Stimulated activated naive CD4-positive, alpha-beta T cell (primary cell): Measurements from ENCODE around the gene SYT7.

Experiments
- DNase-seq, 6 experiments: peaks; one replicate each; lab custom pipeline; 2025; lab: John Stamatoyannopoulos, UW

SYT7 gene

DNA sequence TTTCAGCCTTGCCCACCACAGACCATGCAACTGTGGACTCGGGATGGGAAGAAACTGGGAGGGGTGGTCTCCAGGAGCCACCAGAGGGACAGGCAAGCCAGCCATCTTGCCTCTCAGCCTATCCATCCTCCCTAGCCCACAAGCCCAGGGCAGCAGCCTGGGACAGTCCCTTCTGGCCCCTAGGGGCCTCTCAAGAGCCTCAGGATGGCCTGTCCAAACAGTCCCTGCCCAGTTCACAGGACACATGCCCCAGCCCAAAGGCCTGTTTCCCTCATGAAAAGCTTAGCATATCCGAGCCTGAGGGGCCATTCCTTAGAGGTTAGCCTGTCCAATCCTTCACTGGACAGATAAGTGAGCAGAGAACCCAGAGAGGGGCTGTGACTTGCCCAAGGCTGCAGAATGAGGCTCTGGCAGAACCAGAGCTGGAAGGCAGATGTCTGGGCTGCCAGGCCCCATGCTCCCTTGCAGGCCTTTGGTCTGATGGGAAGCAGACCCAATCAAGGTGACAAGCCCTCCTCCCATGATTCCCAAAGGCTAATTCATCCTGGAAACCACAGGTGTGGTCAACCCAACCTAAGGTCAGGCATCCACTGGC is 44.1 kb downstream of the SYT7 start:
- no peak for DNase-seq

DNA sequence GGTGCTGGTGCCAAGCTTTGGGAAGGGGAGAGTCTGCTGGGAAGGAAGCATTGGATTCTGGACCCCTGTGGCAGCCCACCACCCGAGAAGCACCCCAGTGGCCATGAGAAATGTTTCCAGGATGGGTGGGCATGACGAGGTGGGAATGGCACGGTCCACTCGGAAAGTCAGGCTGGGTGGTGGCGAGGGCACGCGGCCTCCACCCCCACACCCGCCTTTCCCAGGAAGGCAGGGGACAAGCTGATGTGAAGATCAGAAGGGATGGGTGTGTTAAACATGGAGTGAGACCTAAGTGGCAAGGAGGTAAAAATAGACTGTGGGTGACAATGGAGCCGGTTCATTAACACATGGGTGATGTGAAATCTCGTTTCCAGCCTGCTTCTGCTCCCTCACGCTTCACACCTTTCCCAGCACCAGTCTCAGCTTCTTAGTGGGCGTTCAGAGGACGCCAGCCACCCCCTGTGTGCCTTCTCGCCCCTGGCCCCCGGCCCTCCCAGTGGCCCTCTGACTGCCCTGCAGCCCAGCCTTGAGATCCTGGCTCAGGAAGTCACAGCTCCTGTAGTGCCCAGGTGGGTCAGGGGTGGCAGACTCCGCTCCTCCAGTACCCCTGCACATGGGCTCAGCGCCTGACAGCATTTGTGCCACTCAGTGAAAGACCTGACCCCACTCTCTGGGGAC is 44.7 kb downstream of the SYT7 start:
- DNase-seq = no peak

DNA sequence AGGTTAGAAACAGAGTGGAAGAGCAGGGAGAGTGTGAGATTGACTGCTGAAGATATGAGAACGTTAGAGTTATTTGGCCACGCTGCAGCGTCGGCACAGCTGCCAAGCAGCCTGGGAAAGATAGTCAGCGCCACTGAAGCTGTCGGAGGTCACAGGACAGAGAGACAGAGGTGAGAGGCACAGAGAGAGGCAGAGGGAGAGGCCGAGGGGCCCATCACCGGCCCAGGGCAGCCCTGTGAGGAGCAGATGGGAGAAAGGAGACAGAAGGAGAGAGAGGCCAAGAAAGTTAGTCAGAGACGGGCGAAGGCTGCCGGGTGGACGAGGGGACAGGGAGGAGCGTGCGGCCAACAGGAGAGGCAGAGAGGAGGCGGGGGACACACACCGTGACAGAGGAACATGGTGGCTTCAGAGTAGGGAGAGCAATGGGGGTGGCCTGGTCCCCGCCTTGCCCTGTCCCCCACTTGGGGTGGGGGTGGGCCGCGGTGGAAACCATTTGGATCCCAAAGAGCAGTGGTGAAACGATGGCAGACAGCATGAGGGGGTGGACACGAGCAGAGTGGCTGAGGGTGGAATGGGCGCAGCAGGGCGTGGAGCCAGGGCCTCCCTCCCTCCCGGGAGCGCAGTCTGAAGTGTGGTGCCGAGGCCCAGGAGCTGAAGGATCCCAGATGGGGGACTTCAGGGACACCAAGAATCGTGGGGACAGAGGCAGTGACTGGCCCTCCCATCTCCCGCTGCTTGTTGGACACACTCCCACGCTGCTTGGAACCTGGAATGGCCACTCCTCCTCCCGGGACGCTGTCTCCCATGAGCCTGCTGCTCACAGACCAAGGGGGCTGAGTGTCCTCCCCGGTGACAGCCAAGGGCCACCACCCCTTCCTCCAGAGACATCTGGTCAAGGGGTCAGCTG is 45.7 kb downstream of the SYT7 start:
- no peak for DNase-seq

DNA sequence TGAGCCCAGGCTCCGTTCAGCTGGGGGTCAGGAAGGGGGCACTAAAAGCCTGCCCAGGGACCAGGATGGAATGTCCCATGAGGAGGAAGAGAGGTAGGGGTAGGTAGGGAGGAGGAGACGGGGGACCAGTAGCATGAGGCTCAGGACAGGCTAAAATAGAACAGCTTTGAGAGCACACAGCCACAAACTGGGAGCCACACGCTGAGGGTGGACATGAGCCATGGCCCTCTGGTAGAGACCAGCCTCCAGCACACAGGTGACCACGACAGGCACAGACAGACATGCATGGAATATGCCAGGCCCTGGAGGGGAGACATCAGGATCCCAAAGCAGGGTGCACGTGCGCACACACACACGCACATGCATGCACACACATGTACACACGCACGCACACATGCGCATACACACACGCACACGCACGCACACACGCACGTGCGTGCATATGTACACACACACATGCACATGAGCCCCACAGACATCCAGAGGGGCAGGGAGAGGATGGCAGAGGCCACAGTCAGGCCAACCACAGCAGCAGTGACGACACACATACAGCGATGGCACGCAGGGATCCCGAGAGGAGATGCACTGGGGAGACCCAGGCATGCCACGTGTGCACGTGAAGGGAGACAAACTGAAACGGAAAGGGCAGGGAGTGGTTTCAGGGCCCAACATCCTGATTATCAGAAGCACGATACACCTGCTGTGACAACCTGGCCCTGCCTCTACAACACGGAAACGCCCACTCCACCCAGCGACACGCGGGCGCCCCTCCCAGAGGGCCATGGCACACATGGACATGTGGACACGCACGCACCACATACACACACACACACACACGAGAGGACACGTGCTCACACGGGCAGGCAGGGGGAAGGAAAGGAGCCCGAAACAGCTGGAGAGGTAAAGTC is 46.6 kb downstream of the SYT7 start:
- DNase-seq = no peak

DNA sequence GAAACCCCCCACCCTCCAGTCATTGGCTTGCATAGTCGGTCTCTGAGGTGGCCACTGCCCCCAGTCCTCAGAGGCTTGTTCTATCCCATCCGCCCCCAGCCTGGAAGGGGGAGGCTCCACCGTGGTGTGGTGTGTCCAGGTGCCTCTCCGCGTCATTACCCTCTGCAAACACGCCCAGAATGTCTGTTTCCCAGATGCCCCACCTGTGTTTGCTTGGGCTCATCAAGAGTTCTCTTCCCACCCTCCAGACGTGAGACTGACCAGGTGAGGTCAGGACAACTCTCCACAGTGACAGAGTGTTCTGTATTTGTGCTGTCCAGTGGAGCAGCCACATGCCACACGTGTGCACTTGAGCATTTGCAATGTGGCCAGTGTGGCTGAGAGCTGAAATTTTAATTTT is 47.5 kb downstream of the SYT7 start:
- no peak for DNase-seq

DNA sequence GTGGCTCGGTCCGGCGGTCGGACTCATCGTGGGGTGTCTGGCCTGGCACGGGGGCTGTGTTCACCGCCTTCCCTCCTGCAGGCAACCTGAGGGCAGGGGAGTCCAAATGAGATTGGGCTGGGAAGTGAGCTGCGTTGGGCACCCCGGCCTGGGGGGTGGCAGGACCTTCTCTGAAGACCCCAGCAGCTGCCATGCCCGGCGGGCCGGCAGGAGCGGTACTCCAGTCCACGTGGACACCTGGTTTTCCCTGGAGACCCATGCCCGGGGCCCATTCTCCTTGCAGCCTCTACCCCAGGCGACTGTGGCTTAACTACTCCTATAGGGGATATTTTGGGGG is 47.9 kb downstream of the SYT7 start:
- no peak for DNase-seq

DNA sequence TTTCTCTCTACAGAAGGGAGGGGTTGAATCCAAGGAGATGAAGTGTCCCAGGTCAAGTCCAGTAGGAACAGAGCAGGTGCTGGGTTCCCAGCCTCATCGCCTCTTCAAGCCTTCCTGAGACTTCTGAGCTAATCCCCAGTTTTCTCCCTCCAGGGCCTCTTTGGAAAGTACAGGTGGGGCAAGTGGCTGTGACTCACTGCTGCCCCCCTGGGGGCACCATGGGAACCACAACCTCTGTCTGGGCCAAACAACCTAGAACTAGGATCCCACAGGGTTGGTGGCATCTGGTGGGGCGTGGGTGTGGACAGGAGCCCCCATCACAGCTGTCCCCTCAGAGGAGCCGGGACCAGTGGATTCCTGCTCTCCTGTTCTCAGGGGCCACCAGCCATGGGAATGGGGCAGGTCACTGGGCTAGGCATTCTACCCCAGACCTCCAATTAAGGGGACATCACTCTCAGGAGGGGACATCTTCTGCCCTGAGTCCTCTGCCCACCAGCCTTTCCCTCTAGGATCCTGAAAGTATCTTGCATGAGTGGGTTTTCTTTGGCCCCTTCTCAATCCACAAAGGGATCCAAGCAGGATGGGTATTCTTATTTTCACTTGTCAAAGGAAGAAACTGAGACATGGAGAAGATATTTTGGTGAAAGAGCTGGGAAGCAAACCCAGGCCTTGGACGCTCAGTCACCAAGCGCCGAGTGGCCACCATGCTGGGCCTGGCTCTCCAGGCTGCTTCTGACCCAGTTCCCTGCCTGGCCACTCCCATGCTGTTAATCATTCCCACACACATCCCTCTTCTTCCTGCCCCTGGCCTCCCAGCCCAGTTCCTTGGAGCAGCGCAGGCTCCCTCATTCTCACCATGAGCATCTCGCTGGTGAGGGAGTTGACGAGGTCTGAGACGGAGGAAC is 48.5 kb downstream of the SYT7 start:
- peak in 4 of 6 experiments; percentile 11 to 29 (median 22) for DNase-seq

DNA sequence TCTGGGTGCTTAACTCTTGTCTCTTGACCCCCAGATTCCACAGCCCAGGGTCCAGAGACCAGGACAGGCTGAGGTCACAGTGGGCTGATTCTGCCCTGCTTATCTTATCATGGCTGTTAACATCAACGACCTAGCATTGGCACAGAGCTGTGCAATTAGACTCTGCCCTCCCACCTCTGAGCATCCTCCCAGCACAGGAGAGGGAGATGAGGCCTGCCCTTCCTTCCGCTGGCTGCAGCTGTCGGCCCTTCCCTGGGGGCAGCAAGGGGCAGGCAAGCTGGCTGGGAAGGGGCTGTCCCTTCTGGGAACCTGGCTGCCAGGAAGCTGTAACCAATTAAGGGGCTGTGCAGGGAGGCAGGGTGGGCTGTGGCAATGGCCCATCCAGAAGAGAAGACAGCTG is 49.8 kb downstream of the SYT7 start:
- no peak for DNase-seq

DNA sequence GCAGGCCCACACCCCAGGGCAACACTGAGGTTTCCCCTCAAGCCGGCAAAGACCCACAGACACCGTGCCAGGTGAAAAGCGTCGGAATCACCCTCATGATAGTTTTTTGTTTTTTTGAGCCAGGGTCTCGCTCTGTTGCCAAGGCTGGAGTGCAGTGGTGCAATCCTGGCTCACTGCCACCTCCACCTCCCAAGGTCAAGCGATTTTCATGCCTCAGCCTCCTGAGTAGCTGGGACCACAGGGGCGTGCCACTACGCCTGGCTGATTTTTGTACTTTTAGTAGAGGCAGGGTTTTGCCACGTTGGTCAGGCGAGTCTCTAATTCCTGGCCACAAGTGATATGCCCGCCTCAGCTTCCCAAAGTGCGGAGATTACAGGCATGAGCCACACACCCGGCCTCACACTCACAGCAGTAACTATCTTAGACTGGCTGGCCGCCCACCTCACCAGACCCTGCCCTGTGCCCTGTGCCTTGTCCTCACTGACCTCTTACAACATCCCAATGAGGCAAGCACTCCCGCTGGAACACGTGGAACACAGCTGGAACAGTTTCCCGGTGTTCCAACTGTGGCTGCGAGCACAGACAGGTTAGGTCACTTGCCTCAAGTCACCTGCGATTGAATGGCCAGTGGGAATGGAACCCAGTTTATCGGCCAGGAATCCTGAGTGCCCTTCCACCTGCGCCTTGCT is 51.2 kb downstream of the SYT7 start:
- DNase-seq = no peak

DNA sequence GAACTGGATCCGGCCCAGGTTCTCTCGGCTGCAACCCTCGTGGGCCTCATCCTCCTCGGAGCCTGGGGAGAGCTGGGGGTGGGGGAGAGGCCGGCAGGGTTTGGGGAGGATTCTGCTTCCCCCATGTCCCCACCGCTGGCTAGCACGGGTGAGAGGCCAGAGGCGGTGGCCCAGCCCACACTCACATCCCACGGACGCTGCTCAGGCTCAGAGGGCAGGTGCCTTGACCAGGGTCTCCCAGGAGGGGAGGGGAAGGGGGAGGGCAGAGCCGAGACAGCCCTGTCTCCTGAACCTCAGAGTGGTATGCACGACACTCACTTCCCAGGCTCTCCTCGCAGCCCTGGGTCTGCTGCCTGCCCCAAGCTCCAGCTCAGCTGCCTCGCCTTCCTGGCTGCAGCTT is 52.8 kb downstream of the SYT7 start:
- DNase-seq = no peak

DNA sequence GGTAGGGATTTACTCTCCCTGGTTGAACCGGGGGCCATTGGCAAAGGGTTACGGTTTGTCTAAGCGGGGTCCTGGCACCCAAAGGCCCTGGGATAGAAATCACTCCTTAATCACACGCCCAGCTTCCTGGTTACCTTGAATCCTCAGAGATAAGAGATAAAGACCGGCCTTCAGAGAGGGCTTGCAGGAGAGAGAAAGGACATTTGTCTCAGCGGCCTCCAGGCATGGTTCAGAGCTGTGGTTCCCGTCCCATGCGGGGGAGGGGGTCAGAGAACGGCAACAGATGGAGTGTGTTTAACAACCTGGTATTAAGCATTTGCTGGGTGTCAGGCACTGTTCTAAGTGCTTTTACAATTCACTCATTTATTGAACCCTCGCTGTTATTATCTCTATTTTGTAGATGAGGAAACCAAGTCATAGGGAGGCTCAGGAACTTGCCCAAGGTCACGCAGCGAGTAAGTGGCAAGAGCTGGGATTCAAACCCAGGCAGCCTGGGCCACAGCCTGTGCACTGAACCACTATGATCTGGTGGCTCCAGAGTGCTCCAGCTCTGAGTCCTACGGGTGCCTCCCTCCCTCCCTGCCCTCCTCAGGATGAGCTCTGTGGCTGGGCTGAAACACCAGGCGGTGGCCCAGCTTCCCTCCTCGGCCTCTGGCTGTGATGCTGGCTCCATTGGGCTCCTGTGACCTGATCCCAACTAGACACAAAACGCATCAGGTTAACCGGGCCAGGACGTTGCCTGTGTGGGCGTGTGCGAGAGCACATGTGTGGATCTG is 53.7 kb downstream of the SYT7 start:
- DNase-seq = no peak

DNA sequence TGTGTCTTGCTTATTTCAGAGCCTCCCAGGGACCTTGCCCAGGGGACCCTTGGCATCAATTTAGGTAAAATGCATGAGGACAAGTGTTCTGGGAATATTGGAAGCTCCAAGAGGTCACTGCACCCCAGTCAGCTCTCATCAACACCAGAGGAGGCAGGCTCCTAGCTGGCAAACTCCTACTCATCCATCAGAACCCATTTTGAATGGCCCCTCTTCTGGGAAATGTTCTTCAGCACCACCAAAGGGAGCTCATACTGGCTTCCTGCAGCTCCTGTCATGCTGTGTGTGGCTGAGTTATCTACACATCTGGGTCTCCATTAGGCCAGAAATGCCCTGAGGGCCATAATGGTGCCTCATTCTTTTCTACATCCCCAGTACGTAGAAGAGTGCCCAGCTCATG is 54.6 kb downstream of the SYT7 start:
- DNase-seq = no peak

DNA sequence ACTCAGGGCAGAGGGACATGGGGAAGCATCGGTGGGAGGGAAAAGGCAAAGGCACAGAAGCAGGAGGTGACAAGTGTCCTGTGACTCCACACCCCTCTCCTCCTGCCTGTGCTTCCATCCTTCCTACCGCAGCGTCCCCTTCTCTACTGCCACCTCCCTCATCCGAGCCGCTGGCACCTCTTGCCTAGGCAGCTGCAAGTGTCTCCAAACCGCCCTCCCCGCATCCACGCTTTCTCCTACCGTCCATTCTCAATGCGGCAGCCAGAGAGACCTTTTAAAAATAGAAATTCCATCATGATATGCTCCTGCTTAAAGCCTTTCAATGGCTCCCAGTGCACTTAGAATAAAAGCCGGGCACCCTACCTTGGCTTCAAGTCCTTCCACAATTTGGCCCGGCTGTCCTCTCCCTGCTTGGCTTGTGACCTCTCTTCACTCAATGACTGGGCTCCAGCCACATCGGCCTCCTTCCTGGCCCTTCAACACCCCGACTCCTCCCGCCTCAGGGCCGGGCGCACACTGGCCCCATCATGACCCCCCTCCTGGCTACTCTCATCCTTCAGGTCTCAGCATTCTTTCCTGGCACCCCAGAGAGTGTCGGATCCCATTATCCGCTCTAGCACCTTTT is 55.8 kb downstream of the SYT7 start:
- DNase-seq = no peak

DNA sequence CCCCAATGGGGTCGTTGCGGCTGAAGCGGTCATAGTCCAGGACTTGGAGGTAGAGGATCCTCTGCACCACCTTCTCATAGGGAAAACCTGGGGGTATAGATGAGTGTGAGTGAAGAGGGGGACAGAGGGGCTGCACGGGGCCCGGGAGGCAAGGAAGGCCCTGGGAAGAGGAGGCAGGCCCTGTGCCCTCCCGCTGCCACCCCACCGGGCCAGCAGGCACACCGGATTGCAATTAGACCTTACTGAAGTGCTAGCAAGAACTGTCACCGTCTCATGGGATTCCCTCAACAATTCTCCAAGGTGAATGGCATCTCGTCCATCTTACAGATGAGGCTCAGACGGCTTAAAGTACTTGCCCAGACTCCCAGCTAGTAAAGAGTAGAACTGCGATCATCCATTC is 56.4 kb downstream of the SYT7 start:
- no peak for DNase-seq

DNA sequence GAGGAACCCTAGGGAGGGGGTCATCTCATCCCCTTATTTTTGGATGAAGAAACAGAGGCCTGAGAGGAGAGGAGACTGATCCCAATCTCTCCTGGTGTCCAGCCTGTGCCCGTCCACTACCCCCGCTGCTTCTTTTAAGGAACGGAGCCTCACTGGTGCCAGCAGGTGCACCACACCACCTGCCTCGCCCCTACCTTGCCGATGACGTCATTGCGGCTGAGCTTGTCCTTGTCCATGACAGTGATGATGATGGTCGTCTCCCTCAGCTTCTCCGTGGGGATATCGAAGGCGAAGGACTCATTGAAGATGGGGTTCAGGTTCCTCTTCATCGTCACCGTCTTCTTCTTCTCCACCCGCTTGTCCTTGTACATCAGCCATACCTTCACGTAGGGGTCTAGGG is 58.0 kb downstream of the SYT7 start:
- no peak for DNase-seq

DNA sequence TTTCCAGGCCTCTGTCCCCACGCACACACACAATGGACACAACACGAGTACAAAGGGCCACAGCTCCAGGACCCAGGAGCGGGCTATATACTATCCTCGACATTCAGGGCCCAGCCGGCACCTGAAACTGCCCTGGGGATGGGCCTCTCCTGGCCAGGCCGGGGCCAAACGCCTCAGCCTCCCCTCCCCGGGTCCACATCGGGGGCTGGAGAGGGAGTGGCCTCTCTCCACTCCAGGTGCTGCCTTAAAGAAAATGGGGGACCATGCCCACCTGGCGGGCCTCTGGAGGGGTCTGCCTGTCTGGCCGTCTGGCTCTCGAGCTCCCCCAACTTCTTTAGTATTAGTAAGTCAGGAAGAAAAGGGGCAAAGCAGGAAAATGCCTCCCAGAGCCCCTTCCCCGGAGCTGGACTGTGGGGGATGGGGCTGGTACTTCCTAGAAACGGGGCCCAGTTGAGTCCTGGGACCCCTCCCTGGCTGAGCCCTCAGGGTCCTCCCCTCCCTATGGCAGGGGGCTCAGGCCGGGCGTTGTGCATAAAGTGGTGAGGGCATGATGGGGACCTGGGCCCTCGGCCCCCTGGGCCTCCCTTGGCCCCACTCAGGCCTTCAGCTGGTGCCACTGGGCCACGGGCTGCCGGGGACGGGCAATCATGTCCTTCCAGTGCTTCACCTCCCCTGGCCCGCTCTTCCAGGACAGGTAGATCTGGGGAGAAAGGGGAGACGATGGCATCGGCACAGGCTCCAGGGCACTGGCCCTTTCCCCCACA is 62.7 kb downstream of the SYT7 start:
- no peak for DNase-seq

DNA sequence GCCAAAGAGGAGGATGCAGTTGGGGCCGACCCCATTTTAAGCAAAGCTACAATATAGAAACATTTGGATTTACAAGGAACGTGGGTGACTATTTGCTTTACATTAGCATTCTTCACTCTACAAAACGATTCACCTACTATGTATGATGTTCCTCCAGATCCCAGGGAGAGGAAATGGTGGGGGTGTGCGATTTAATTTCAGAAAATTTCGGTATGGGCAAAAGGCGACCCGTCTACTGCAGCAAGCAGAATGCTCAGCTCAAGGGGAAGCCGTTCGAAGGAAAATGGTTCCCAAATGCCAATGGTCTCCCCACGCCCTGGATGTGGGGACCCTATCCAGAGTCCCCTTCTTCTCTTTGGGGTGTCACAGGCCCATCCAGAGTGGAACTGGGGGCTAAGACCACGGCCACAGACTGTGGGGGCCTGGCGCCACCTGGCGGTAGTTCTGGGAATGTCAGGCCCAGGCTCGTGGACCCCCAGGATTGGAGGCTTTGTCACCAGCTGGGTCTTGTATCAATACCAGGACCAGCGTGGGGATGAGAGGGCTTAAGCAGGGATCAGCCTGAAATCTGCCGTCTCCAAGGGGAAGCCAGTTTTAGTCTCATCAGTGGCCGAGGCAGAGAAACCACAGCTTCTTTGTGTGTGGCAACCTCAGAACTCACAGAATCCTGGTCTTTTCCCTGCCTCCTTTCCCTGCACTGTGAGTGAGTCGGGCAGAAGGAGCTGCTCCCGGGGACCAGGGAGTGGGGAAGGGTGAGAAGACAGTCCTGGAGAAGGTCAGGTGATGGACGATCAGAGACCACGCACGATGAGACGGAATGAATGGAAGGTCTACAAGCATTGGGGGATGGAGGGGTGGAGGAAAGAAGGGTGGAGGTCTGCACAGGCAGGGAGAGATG is 64.0 kb downstream of the SYT7 start:
- peak in 5 of 6 experiments; percentile 15 to 62 (median 42) for DNase-seq
